K562 (cell line): ENCODE data around the gene AIMP1. TPM values are rescaled to one million over a fixed set of nuclear protein-coding genes. Genes with fewer than 3 reads are reported as not detected.

Experiments used
- ATAC-seq: fragments of 200-7000 bp; cut with Tn5 transposase; 3 replicates; pipeline ENCODE4 v1.9.1; 2020; ENCODE audit warnings: moderate library complexity
- BruUV-seq: library from RNA; stranded (reverse); fragments of 400-500 nt; replicated peaks from 2 replicates; lab custom pipeline; 2021; lab: Mats Ljungman, UMichigan
- CTCF ChIA-PET: fragments of 300-600 bp; formaldehyde crosslinking; extraction: SDS; loops from one replicate; lab custom pipeline; 2021; ENCODE audit warnings: low intra/inter-chr PET ratio; lab: Yijun Ruan, JAX
- POLR2A ChIA-PET: fragments of 300-600, 350-650 bp; sonication (Branson Sonifier 250); formaldehyde crosslinking; extraction: SDS; loops from one replicate; lab custom pipeline; 2021; ENCODE audit warnings: antibody characterized with exemption, inconsistent platforms; lab: Yijun Ruan, JAX
- DNase-seq, 4 experiments: peaks; one replicate each; pipeline versions ENCODE4 v3.0.0 to v3.0.0-alpha.2; 2011 to 2018; ENCODE audit warnings: low spot score in 3 of 4, mixed read lengths in 3 of 4; ENCODE audit errors: extremely low read depth in 1 of 4
- FAIRE-seq: peaks from 2 replicates; lab custom pipeline; 2011; peaks lifted over from hg19 to GRCh38; lab: Jason Lieb, UNC
- H2AFZ ChIP-seq: 2 replicates; pipeline ENCODE4 v1.6.0; 2011; ENCODE audit warnings: low read depth, low read length, control low read depth, inconsistent platforms
- H3K27ac ChIP-seq: fragments of 200-600 bp; 3 replicates; pipeline ENCODE4 v1.8.0; 2011; ENCODE audit warnings: low read depth, mild to moderate bottlenecking, control low read depth, inconsistent platforms, low read length, moderate library complexity, mixed read lengths; ENCODE audit errors: extremely low read depth
- H3K27me3 ChIP-seq, 2 experiments: fragments of 300-600 bp in 1 of 2; 2 replicates in 1 of 2; 3 replicates in 1 of 2; pipeline versions ENCODE4 v1.6.0 to v1.8.0; 2011; ENCODE audit warnings: inconsistent platforms in 2 of 2, low read length in 2 of 2, mild to moderate bottlenecking in 1 of 2, mixed read lengths in 1 of 2, moderate library complexity in 1 of 2; ENCODE audit not compliant: control insufficient read depth in 2 of 2, insufficient read depth in 2 of 2
- H3K36me3 ChIP-seq: fragments of 300-600 bp; 3 replicates; pipeline ENCODE4 v1.8.0; 2011; ENCODE audit warnings: mild to moderate bottlenecking, low read length, inconsistent platforms; ENCODE audit not compliant: control insufficient read depth, insufficient read depth
- H3K4me1 ChIP-seq, 2 experiments: fragments of 200-600 bp in 1 of 2; replicated peaks in 1 of 2; 2 replicates in 1 of 2; 3 replicates in 1 of 2; pipeline versions ENCODE4 v1.5.1 to v1.8.0; 2011; ENCODE audit warnings: inconsistent platforms in 2 of 2, low read length in 2 of 2, mild to moderate bottlenecking in 1 of 2, mixed read lengths in 1 of 2, moderate library complexity in 1 of 2; ENCODE audit not compliant: control insufficient read depth in 2 of 2, insufficient read depth in 2 of 2
- H3K4me2 ChIP-seq: 2 replicates; pipeline ENCODE4 v1.6.1; 2011; ENCODE audit warnings: low read length, control low read depth, inconsistent platforms, mixed read lengths; ENCODE audit not compliant: insufficient read depth
- H3K4me3 ChIP-seq: fragments of 200-600 bp; sonication (generic), shearing (Covaris generic); 2 replicates; pipeline ENCODE4 v1.5.1; 2016; ENCODE audit warnings: control low read depth, inconsistent platforms
- H3K79me2 ChIP-seq: fragments of 200-600 bp; 3 replicates; pipeline ENCODE4 v1.8.0; 2011; ENCODE audit warnings: low read length, inconsistent platforms; ENCODE audit not compliant: control insufficient read depth, insufficient read depth
- H3K9ac ChIP-seq, 2 experiments: 2 replicates each; pipeline versions ENCODE4 v1.6.0 to v1.6.1; 2011; ENCODE audit warnings: low read depth in 2 of 2, low read length in 2 of 2, control low read depth in 1 of 2, inconsistent platforms in 1 of 2, mild to moderate bottlenecking in 1 of 2, mixed read lengths in 1 of 2; ENCODE audit not compliant: insufficient read depth in 1 of 2
- H3K9me1 ChIP-seq: one replicate; pipeline ENCODE4 v1.6.0; 2011; ENCODE audit warnings: inconsistent platforms, mild to moderate bottlenecking, low read length, moderate library complexity; ENCODE audit not compliant: control insufficient read depth, insufficient read depth
- H3K9me3 ChIP-seq: replicated peaks from 2 replicates; pipeline ENCODE4 v1.5.1; 2011; ENCODE audit warnings: low read depth, low read length, inconsistent platforms; ENCODE audit not compliant: control insufficient read depth, insufficient read depth
- H4K20me1 ChIP-seq: replicated peaks from 2 replicates; pipeline ENCODE4 v1.6.1; 2011; ENCODE audit warnings: low read length, inconsistent platforms, mixed read lengths; ENCODE audit not compliant: control insufficient read depth, insufficient read depth
- BRF1 ChIP-seq: IDR thresholded peaks from 3 replicates; pipeline ENCODE4 v1.6.1; 2011; ENCODE audit warnings: borderline replicate concordance, mild to moderate bottlenecking; ENCODE audit not compliant: insufficient read length; ENCODE audit errors: extremely low read depth
- CEBPB ChIP-seq: fragments of 450-650 bp; IDR thresholded peaks from 2 replicates; pipeline ENCODE4 v1.6.1; 2016; ENCODE audit warnings: missing genetic modification characterization, missing compliant biosample characterization
- CREB3 ChIP-seq: fragments of 450-650 bp; conservative IDR thresholded peaks from 2 replicates; pipeline ENCODE4 v1.6.1; 2016; ENCODE audit warnings: missing genetic modification characterization, low read depth, mild to moderate bottlenecking, missing compliant biosample characterization, moderate library complexity
- SMARCA4 ChIP-seq: fragments of 450-650 bp; IDR thresholded peaks from 2 replicates; pipeline ENCODE4 v1.6.1; 2016
- WGBS: fragments of 100-300 bp; shearing (Covaris generic); methylation state at CpG from one replicate; pipeline ENCODE4 v1.1.6; 2016; ENCODE audit warnings: low coverage, mixed read lengths; ENCODE audit not compliant: insufficient coverage; ENCODE audit errors: missing lambda C conversion rate; 5-methylcytosine and 5-hydroxymethylcytosine counted together
- in situ Hi-C: fragments of 300-500 bp; cut with MboI; formaldehyde crosslinking; loops from 4 replicates; pipeline ENCODE4 v1.15.0; 2018; ENCODE audit warnings: inconsistent platforms, mixed read lengths
- intact Hi-C: fragments of 100-400 bp; cut with micrococcal nuclease; formaldehyde crosslinking; loops from 2 replicates; pipeline ENCODE4 v1.14.2; 2022
- polyA plus RNA-seq, 8 experiments: library from polyadenylated mRNA; depleted of rRNA in 4 of 8; stranded (reverse) in 5 of 8; unstranded in 3 of 8; fragments of >200 nt; fragmentation: Nextera tagmentation in 2 of 8; fragmentation: Illumina TruSeq in 1 of 8; extraction: Ambion mirVana in 2 of 8; extraction: Trizol in 1 of 8; gene quantifications; 2 replicates each; pipeline versions ENCODE4 v1.2.1 to v1.2.3, GENCODE V29; 2011 to 2014; ENCODE audit warnings: inconsistent platforms in 1 of 8, missing spikeins in 1 of 8
- total RNA-seq, 7 experiments: library from RNA; depleted of rRNA in 6 of 7; stranded (reverse); fragments of >200 nt in 6 of 7; fragmentation: Illumina TruSeq in 2 of 7; extraction: Trizol in 2 of 7; gene quantifications; 2 replicates each; pipeline versions ENCODE4 v1.2.1 to v1.2.3, GENCODE V29; 2011 to 2021; ENCODE audit warnings: low replicate concordance in 1 of 7
- TF ChIP-seq, protein P1 (sequence below), 2 experiments: fragments of 450-650 bp in 1 of 2; sonication (generic) in 1 of 2; formaldehyde crosslinking in 1 of 2; IDR thresholded peaks in 1 of 2; conservative IDR thresholded peaks in 1 of 2; 2 replicates each; pipeline versions ENCODE4 v1.6.1 to v1.8.1; 2016 to 2023; ENCODE audit warnings: mild to moderate bottlenecking in 2 of 2, moderate library complexity in 2 of 2, inconsistent platforms in 1 of 2, missing genetic modification reagents in 1 of 2

AIMP1 gene
- total and polyA plus RNA-seq, 9 of the 15 experiments (the other 6 are each of a cell fraction or from before 2014, with no cell fraction given): 39.9 to 141 (median 70.1) TPM

GRCh38 chr4:106353786-106354185 is 37.4 kb downstream of the AIMP1 start:
- Histone ChIP-seq H3K79me2 (no peaks in the 10 kb centered on the region), H3K4me2 (no peak overlapping the region), H3K9me1 (no peaks in the 10 kb centered on the region), H3K9me3 (no peaks in the 10 kb centered on the region), H3K9ac (no peak overlapping the region), H4K20me1 (no peaks in the 10 kb centered on the region), H2AFZ (no peak overlapping the region), H3K27me3 (no peaks in the 10 kb centered on the region), H3K36me3 (peaks cover 8% of the 10 kb centered on the region; the same call in 1 of the 3 replicates), H3K27ac (no peak overlapping the region), H3K4me3 (no peak overlapping the region), H3K4me1 (no peaks in the 10 kb centered on the region; a peak in 1 of 5 replicates)
- ATAC-seq: no peak
- no TSS peak for BruUV-seq
- no peak for FAIRE-seq
- intact Hi-C loops (no loop called here), in situ Hi-C loops (no loop called here)
- TF ChIP-seq SMARCA4 (no peak), CEBPB (tag) (0 out of 2 replicates have a peak, but pooled peaks have one; percentile 11)
- ChIA-PET CTCF (no interaction called here), POLR2A (no interaction called here)
- no peak for DNase-seq
- WGBS: 88% methylated on average over 1 of the region's 1 CpG

- CTCF ChIA-PET: no interaction called here
- no peaks in the 10 kb centered on the region; a peak in 1 of 5 replicates for H3K4me1 ChIP-seq
- FAIRE-seq (no peak), DNase-seq (peak in 1 of 4 experiments; percentile 27), ATAC-seq (peak; percentile 89)
- POLR2A ChIA-PET: no interaction called here
- H3K4me3 ChIP-seq: no peak overlapping the region
- peak overlapping the region; percentile 65 for H2AFZ ChIP-seq
- TF ChIP-seq CREB3 (no peak), BRF1 (no peak)
- TF ChIP-seq, protein P1, sequence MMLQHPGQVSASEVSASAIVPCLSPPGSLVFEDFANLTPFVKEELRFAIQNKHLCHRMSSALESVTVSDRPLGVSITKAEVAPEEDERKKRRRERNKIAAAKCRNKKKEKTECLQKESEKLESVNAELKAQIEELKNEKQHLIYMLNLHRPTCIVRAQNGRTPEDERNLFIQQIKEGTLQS (IDR thresholded peaks at IDR 0.05): no peak
- TF ChIP-seq, protein P1 (CRISPR knock-in tag; conservative IDR thresholded peaks at IDR 0.05): no peak
- H3K9ac ChIP-seq: no peak overlapping the region
- H3K27me3 ChIP-seq: no peaks in the 10 kb centered on the region
- H3K9me1 ChIP-seq: no peaks in the 10 kb centered on the region
- H3K36me3 ChIP-seq: 0 out of 3 replicates have a peak, but pooled peaks cover 3% of the 10 kb centered on the region
- no peaks in the 10 kb centered on the region for H3K79me2 ChIP-seq
- intact Hi-C loops (no loop called here), in situ Hi-C loops (no loop called here)
- 0% methylated on average over 4 of the region's 4 CpGs for WGBS
- H4K20me1 ChIP-seq: no peaks in the 10 kb centered on the region
- H3K27ac ChIP-seq: no peak overlapping the region
- no TSS peak for BruUV-seq
- peak overlapping the region; percentile 45 for H3K4me2 ChIP-seq
- no peaks in the 10 kb centered on the region for H3K9me3 ChIP-seq
Measured at GRCh38 chr4:106355193-106355592, 38.8 kb downstream of the AIMP1 start.
